HepG2 (cell line): ENCODE data around the gene MCF2L. TPM values are rescaled to one million over a fixed set of nuclear protein-coding genes. Genes with fewer than 3 reads are reported as not detected.

Experiments
- ATAC-seq: fragments of 200-7000 bp; cut with Tn5 transposase; 3 replicates; pipeline ENCODE4 v1.9.1; 2020; ENCODE audit warnings: mild to moderate bottlenecking, moderate library complexity
- BruUV-seq: library from RNA; stranded (reverse); fragments of 400-500 nt; replicated peaks from 2 replicates; lab custom pipeline; 2021; lab: Mats Ljungman, UMichigan
- CTCF ChIA-PET: fragments of 300-600 bp; formaldehyde crosslinking; extraction: SDS; loops from one replicate; lab custom pipeline; 2021; ENCODE audit warnings: low total read pairs, inconsistent platforms, low intra/inter-chr PET ratio; lab: Yijun Ruan, JAX
- POLR2A ChIA-PET: fragments of 350-600 bp; sonication (Branson Sonifier 250); formaldehyde crosslinking; loops from one replicate; lab custom pipeline; 2020; ENCODE audit warnings: antibody characterized with exemption, inconsistent platforms; lab: Yijun Ruan, JAX
- DNase-seq: peaks from one replicate; pipeline ENCODE4 v3.0.0-alpha.2; 2015; ENCODE audit warnings: low spot score
- FAIRE-seq: peaks from 3 replicates; lab custom pipeline; 2011; peaks lifted over from hg19 to GRCh38; lab: Jason Lieb, UNC
- H2AFZ ChIP-seq: one replicate; pipeline ENCODE4 v1.6.1; 2011; ENCODE audit warnings: low read length, inconsistent platforms
- H3K27ac ChIP-seq: fragments of 300-600 bp; 3 replicates; pipeline ENCODE4 v1.8.0; 2011; ENCODE audit warnings: mixed run types, mild to moderate bottlenecking, mixed read lengths, low read length, inconsistent platforms; ENCODE audit not compliant: insufficient read depth; ENCODE audit errors: extremely low read length
- H3K27me3 ChIP-seq, 2 experiments: fragments of 200-600 bp in 1 of 2; 2 replicates in 1 of 2; 3 replicates in 1 of 2; pipeline versions ENCODE4 v1.6.0 to v1.8.0; 2011; ENCODE audit warnings: low read length in 2 of 2, mild to moderate bottlenecking in 2 of 2, moderate library complexity in 2 of 2, inconsistent platforms in 1 of 2; ENCODE audit not compliant: insufficient read depth in 2 of 2, control insufficient read depth in 1 of 2
- H3K36me3 ChIP-seq, 2 experiments: fragments of 200-600 bp in 1 of 2; replicated peaks in 1 of 2; 2 replicates in 1 of 2; 3 replicates in 1 of 2; pipeline versions ENCODE4 v1.5.1 to v1.8.0; 2011; ENCODE audit warnings: low read length in 2 of 2, inconsistent platforms in 1 of 2; ENCODE audit not compliant: insufficient read depth in 2 of 2, control insufficient read depth in 1 of 2
- H3K4me1 ChIP-seq: 2 replicates; pipeline ENCODE4 v1.5.1; 2012; ENCODE audit warnings: low read length, inconsistent platforms; ENCODE audit not compliant: insufficient read depth
- H3K4me2 ChIP-seq: 2 replicates; pipeline ENCODE4 v1.6.0; 2011; ENCODE audit warnings: low read depth, low read length, inconsistent platforms
- H3K4me3 ChIP-seq, 3 experiments: fragments of 200-600 bp in 1 of 3; sonication (generic), shearing (Covaris generic) in 1 of 3; replicated peaks in 1 of 3; 2 replicates each; pipeline ENCODE4 v1.5.1; 2011 to 2016; ENCODE audit warnings: low read length in 3 of 3, inconsistent platforms in 2 of 3, low read depth in 2 of 3, mild to moderate bottlenecking in 2 of 3, control low read depth in 1 of 3, mixed read lengths in 1 of 3; ENCODE audit not compliant: insufficient read depth in 1 of 3
- H3K79me2 ChIP-seq: one replicate; pipeline ENCODE4 v1.6.1; 2011; ENCODE audit warnings: low read length, inconsistent platforms; ENCODE audit not compliant: insufficient read depth
- H3K9ac ChIP-seq: 2 replicates; pipeline ENCODE4 v1.6.0; 2011; ENCODE audit warnings: mild to moderate bottlenecking, low read depth, low read length, inconsistent platforms; ENCODE audit not compliant: insufficient read depth
- H3K9me3 ChIP-seq: 2 replicates; pipeline ENCODE4 v1.5.1; 2012; ENCODE audit warnings: mild to moderate bottlenecking, low read length
- H4K20me1 ChIP-seq: 2 replicates; pipeline ENCODE4 v1.6.0; 2011; ENCODE audit warnings: inconsistent platforms, mild to moderate bottlenecking, low read length, moderate library complexity; ENCODE audit not compliant: insufficient read depth
- ARID2 ChIP-seq: sonication (generic); formaldehyde crosslinking; IDR thresholded peaks from 2 replicates; pipeline ENCODE4 v1.8.1; 2022; ENCODE audit warnings: mild to moderate bottlenecking, missing genetic modification reagents, borderline replicate concordance
- HNRNPUL1 ChIP-seq: fragments of 200-400 bp; formaldehyde crosslinking; IDR thresholded peaks from 2 replicates; pipeline ENCODE4 v1.6.1; 2017; ENCODE audit warnings: low read depth, mild to moderate bottlenecking, low read length, moderate library complexity
- NFKBIZ ChIP-seq: IDR thresholded peaks from 2 replicates; pipeline ENCODE4 v1.6.1; 2018; ENCODE audit warnings: missing genetic modification reagents, missing compliant biosample characterization
- PAX8 ChIP-seq: sonication (generic); formaldehyde crosslinking; IDR thresholded peaks from 2 replicates; pipeline ENCODE4 v1.8.0; 2022; ENCODE audit warnings: mild to moderate bottlenecking, missing genetic modification reagents, borderline replicate concordance
- REL ChIP-seq: sonication (generic); formaldehyde crosslinking; conservative IDR thresholded peaks from 2 replicates; pipeline ENCODE4 v1.8.0; 2022; ENCODE audit warnings: mild to moderate bottlenecking, missing genetic modification reagents, moderate library complexity
- RELA ChIP-seq: sonication (generic); formaldehyde crosslinking; IDR thresholded peaks from 2 replicates; pipeline ENCODE4 v1.4.0; 2020; ENCODE audit warnings: missing genetic modification reagents
- U2AF2 ChIP-seq: fragments of 200-400 bp; formaldehyde crosslinking; IDR thresholded peaks from 2 replicates; pipeline ENCODE4 v1.6.1; 2017; ENCODE audit warnings: low read depth, mild to moderate bottlenecking, low read length
- ZBTB42 ChIP-seq: sonication (generic); formaldehyde crosslinking; IDR thresholded peaks from 2 replicates; pipeline ENCODE4 v1.5.0; 2020; ENCODE audit warnings: mild to moderate bottlenecking, missing genetic modification reagents
- ZMYM2 ChIP-seq: sonication (generic); formaldehyde crosslinking; IDR thresholded peaks from 2 replicates; pipeline ENCODE4 v1.8.0; 2022; ENCODE audit warnings: mild to moderate bottlenecking, missing genetic modification reagents
- ZNF766 ChIP-seq: sonication (generic); formaldehyde crosslinking; IDR thresholded peaks from 2 replicates; pipeline ENCODE4 v1.5.0; 2020; ENCODE audit warnings: missing genetic modification reagents, borderline replicate concordance
- ZNF773 ChIP-seq: sonication (generic); formaldehyde crosslinking; IDR thresholded peaks from 2 replicates; pipeline ENCODE4 v1.4.0; 2020; ENCODE audit warnings: missing genetic modification reagents, borderline replicate concordance
- ZNF879 ChIP-seq: sonication (generic); formaldehyde crosslinking; IDR thresholded peaks from 2 replicates; pipeline ENCODE4 v1.8.1; 2023; ENCODE audit warnings: missing genetic modification reagents
- WGBS: methylation state at CpG from one replicate; pipeline ENCODE4 v1.1.6; 2017; ENCODE audit warnings: low lambda C conversion rate; 5-methylcytosine and 5-hydroxymethylcytosine counted together
- in situ Hi-C: cut with HindIII; loops from 2 replicates; pipeline ENCODE4 v1.10.0; 2017; ENCODE audit warnings: low pct_unique_long_range_greater_than_20kb; ENCODE audit not compliant: extremely low pct_ligation_motif_present
- intact Hi-C: fragments of 100-400 bp; cut with micrococcal nuclease; formaldehyde crosslinking; loops from one replicate; pipeline ENCODE4 v1.10.0; 2022; ENCODE audit not compliant: unreplicated experiment
- polyA plus RNA-seq, 8 experiments: library from polyadenylated mRNA; depleted of rRNA in 3 of 8; stranded (reverse) in 7 of 8; unstranded in 1 of 8; fragments of >200 nt; fragmentation: Illumina TruSeq in 4 of 8; extraction: Trizol in 4 of 8; gene quantifications; 2 replicates each; pipeline versions ENCODE4 v1.2.1 to v1.2.3, GENCODE V29; 2011 to 2016; ENCODE audit warnings: low read depth in 4 of 8, missing spikeins in 1 of 8, mixed read lengths in 1 of 8; ENCODE audit not compliant: insufficient read depth in 1 of 8
- total RNA-seq, 5 experiments: library from RNA; depleted of rRNA; stranded (reverse); fragments of >200 nt; fragmentation: Illumina TruSeq; extraction: Trizol; gene quantifications; 2 replicates each; pipeline ENCODE4 v1.2.3, GENCODE V29; 2016; ENCODE audit warnings: low read depth in 1 of 5
- TF ChIP-seq, protein P1 (sequence below): sonication (generic); formaldehyde crosslinking; IDR thresholded peaks from 2 replicates; pipeline ENCODE4 v1.8.1; 2023; ENCODE audit warnings: missing genetic modification reagents, mild to moderate bottlenecking, borderline replicate concordance
- TF ChIP-seq, protein P2 (sequence below): sonication (generic); formaldehyde crosslinking; conservative IDR thresholded peaks from 2 replicates; pipeline ENCODE4 v1.8.0; 2022; ENCODE audit warnings: mild to moderate bottlenecking, moderate library complexity, missing genetic modification reagents

The MCF2L gene
- total and polyA plus RNA-seq, 2 of the 13 experiments (the other 11 are each of a cell fraction or from before 2014, with no cell fraction given) = 19.4 to 28.4 TPM

DNA sequence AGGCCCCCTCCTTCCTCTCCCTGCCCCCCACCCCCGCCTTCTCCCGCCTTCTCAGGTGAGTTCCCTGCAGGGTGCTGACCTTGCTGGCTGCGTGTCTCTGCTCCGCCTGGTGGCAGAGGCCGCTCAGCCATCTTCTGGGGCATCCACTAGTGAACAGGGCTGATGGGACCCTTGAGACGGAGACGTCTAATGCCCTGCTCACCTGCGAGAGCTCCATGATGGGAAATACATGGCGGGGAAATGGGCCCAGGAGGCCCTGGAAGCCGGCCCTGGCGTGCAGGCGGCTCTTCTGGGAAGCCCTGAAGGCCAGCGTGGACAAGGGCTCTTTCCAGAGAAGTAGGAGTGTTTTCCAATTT, 121.4 kb downstream of the MCF2L start:
- FAIRE-seq (no peak), ATAC-seq (no peak), DNase-seq (no peak)
- CTCF ChIA-PET = no interaction called here
- 97% methylated on average over 13 of the region's 13 CpGs for WGBS
- intact Hi-C loops = no loop called here
- no peak overlapping the region for H2AFZ ChIP-seq
- H3K9me3 ChIP-seq = no peaks in the 10 kb centered on the region
- no peaks in the 10 kb centered on the region for H3K27me3 ChIP-seq
- TF ChIP-seq NFKBIZ (CRISPR knock-in tag) (no peak), RELA (CRISPR knock-in tag) (no peak), REL (no peak)
- no peaks in the 10 kb centered on the region for H4K20me1 ChIP-seq
- peaks cover 7 to 30% of the 10 kb centered on the region in 2 experiments; a peak in 4 of 5 replicates for H3K36me3 ChIP-seq
- no TSS peak for BruUV-seq
- POLR2A ChIA-PET = no interaction called here
- no peaks in the 10 kb centered on the region for H3K4me1 ChIP-seq
- no peak overlapping the region for H3K4me2 ChIP-seq
- no peak overlapping the region for H3K9ac ChIP-seq
- H3K27ac ChIP-seq = no peak overlapping the region
- no peak overlapping the region for H3K4me3 ChIP-seq
- H3K79me2 ChIP-seq = no peaks in the 10 kb centered on the region
- in situ Hi-C loops = no loop called here

DNA sequence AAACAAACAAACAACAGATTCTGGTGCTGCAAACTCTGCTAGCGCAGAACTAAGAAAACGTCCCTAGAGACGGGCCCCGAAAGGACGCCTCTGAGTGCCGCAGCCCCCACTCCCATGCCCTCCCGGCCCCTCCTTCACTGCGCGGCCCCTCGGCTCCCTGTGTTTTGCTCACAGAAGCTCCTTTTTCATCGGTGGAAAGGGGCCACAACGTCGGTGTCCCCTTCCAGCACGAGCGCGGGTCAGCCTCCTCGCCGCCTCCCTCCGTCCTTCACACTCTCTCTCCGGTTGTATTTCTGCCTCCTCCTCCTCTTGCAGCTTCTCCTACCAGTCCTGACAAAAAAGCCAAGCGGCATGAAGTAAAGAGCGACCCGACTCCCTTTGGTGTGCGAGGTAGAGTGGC, 121.8 kb downstream of the MCF2L start:
- ChIA-PET POLR2A (no interaction called here), CTCF (no interaction called here)

More for the DNA sequence above, 121.8 kb downstream of the MCF2L start:
- H3K79me2 ChIP-seq = no peaks in the 10 kb centered on the region
- TF ChIP-seq ZMYM2 (CRISPR knock-in tag) (no peak), ZNF773 (no peak), PAX8 (CRISPR knock-in tag) (no peak), ZBTB42 (no peak), HNRNPUL1 (no peak), ZNF766 (CRISPR knock-in tag) (no peak), U2AF2 (no peak), ARID2 (CRISPR knock-in tag) (no peak), ZNF879 (no peak)
- TF ChIP-seq, protein P1, sequence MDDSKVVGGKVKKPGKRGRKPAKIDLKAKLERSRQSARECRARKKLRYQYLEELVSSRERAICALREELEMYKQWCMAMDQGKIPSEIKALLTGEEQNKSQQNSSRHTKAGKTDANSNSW (CRISPR knock-in tag) = no peak
- TF ChIP-seq, protein P2, sequence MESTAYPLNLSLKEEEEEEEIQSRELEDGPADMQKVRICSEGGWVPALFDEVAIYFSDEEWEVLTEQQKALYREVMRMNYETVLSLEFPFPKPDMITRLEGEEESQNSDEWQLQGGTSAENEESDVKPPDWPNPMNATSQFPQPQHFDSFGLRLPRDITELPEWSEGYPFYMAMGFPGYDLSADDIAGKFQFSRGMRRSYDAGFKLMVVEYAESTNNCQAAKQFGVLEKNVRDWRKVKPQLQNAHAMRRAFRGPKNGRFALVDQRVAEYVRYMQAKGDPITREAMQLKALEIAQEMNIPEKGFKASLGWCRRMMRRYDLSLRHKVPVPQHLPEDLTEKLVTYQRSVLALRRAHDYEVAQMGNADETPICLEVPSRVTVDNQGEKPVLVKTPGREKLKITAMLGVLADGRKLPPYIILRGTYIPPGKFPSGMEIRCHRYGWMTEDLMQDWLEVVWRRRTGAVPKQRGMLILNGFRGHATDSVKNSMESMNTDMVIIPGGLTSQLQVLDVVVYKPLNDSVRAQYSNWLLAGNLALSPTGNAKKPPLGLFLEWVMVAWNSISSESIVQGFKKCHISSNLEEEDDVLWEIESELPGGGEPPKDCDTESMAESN (CRISPR knock-in tag) = no peak
- no peak overlapping the region for H2AFZ ChIP-seq
- WGBS = 97% methylated on average over 24 of the region's 24 CpGs
- no peak overlapping the region for H3K4me3 ChIP-seq
- no peak overlapping the region for H3K9ac ChIP-seq
- FAIRE-seq (no peak), ATAC-seq (no peak), DNase-seq (no peak)
- intact Hi-C loops = no loop called here
- H3K4me2 ChIP-seq = no peak overlapping the region
- H3K36me3 ChIP-seq = peaks cover 7 to 30% of the 10 kb centered on the region in 2 experiments; a peak in 4 of 5 replicates
- no peaks in the 10 kb centered on the region for H4K20me1 ChIP-seq
- no peaks in the 10 kb centered on the region for H3K27me3 ChIP-seq
- no peaks in the 10 kb centered on the region for H3K9me3 ChIP-seq
- BruUV-seq = no TSS peak
- H3K4me1 ChIP-seq = no peaks in the 10 kb centered on the region
- no peak overlapping the region for H3K27ac ChIP-seq
- in situ Hi-C loops = no loop called here
